GM12878 (cell line): Measurements from ENCODE around the gene SDHAF2. TPM values are rescaled to one million over a fixed set of nuclear protein-coding genes. Genes with fewer than 3 reads are reported as not detected.

Source experiments
- BRCA1 ChIP-seq: IDR thresholded peaks from 2 replicates; pipeline ENCODE4 v1.6.1; 2011; ENCODE audit warnings: low read depth, low read length, improper control_type of control experiment
- ETV6 ChIP-seq, 2 experiments: fragments of 450-650 bp in 1 of 2; IDR thresholded peaks in 1 of 2; conservative IDR thresholded peaks in 1 of 2; 2 replicates each; pipeline ENCODE4 v1.6.1; 2014; ENCODE audit warnings: antibody characterized with exemption in 1 of 2, borderline replicate concordance in 1 of 2, low read depth in 1 of 2, mild to moderate bottlenecking in 1 of 2, moderate library complexity in 1 of 2
- IRF3 ChIP-seq: fragments of 450-650 bp; IDR thresholded peaks from 2 replicates; pipeline ENCODE4 v1.6.1; 2014; ENCODE audit warnings: mild to moderate bottlenecking
- JUNB ChIP-seq: IDR thresholded peaks from 2 replicates; pipeline ENCODE4 v1.6.1; 2016; ENCODE audit warnings: antibody characterized with exemption, mild to moderate bottlenecking
- MYB ChIP-seq: fragments of 150-350 bp; IDR thresholded peaks from 2 replicates; pipeline ENCODE4 v1.6.1; 2014; ENCODE audit warnings: mild to moderate bottlenecking, low read depth, low read length, borderline replicate concordance
- RCOR1 ChIP-seq: conservative IDR thresholded peaks from 2 replicates; pipeline ENCODE4 v1.6.1; 2012; ENCODE audit warnings: low read depth, low read length, improper control_type of control experiment
- SKIL ChIP-seq: fragments of 450-650 bp; IDR thresholded peaks from 2 replicates; pipeline ENCODE4 v1.6.1; 2017; ENCODE audit warnings: mild to moderate bottlenecking, low read depth, inconsistent platforms; ENCODE audit not compliant: poor library complexity, severe bottlenecking
- polyA plus RNA-seq, 11 experiments: library from polyadenylated mRNA; depleted of rRNA in 4 of 11; unstranded in 6 of 11; stranded (reverse) in 5 of 11; fragments of >200 nt; fragmentation: Nextera tagmentation in 4 of 11; fragmentation: Illumina TruSeq in 1 of 11; extraction: Ambion mirVana in 4 of 11; extraction: Trizol in 1 of 11; gene quantifications; 1 replicate in 1 of 11; 2 replicates in 10 of 11; pipeline versions ENCODE4 v1.2.1 to v1.2.3, GENCODE V29; 2011 to 2016; ENCODE audit warnings: inconsistent platforms in 2 of 11, missing spikeins in 2 of 11, low read depth in 1 of 11
- total RNA-seq, 4 experiments: library from RNA; depleted of rRNA in 3 of 4; stranded (reverse); fragments of >200 nt in 3 of 4; fragmentation: Illumina TruSeq in 1 of 4; extraction: Trizol in 1 of 4; gene quantifications; 2 replicates each; pipeline versions ENCODE4 v1.2.1 to v1.2.3, GENCODE V29; 2013 to 2021
- TF ChIP-seq, protein P1 (sequence below): fragments of 450-650 bp; IDR thresholded peaks from 2 replicates; pipeline ENCODE4 v1.6.1; 2016; ENCODE audit warnings: mild to moderate bottlenecking
- TF ChIP-seq, protein P2 (sequence below), 3 experiments: IDR thresholded peaks in 2 of 3; conservative IDR thresholded peaks in 1 of 3; 2 replicates each; pipeline ENCODE4 v1.5.1; 2011; ENCODE audit warnings: low read depth in 3 of 3, low read length in 3 of 3, mild to moderate bottlenecking in 3 of 3, control low read depth in 2 of 3, moderate library complexity in 2 of 3, inconsistent platforms in 1 of 3, mixed read lengths in 1 of 3; ENCODE audit not compliant: control insufficient read depth in 2 of 3, insufficient read depth in 1 of 3; ENCODE audit errors: extremely low read depth in 1 of 3

The SDHAF2 gene
- total and polyA plus RNA-seq, 10 of the 15 experiments (the other 5 are each of a cell fraction or from before 2014, with no cell fraction given) = 30.6 to 160 (median 78.3) TPM

DNA sequence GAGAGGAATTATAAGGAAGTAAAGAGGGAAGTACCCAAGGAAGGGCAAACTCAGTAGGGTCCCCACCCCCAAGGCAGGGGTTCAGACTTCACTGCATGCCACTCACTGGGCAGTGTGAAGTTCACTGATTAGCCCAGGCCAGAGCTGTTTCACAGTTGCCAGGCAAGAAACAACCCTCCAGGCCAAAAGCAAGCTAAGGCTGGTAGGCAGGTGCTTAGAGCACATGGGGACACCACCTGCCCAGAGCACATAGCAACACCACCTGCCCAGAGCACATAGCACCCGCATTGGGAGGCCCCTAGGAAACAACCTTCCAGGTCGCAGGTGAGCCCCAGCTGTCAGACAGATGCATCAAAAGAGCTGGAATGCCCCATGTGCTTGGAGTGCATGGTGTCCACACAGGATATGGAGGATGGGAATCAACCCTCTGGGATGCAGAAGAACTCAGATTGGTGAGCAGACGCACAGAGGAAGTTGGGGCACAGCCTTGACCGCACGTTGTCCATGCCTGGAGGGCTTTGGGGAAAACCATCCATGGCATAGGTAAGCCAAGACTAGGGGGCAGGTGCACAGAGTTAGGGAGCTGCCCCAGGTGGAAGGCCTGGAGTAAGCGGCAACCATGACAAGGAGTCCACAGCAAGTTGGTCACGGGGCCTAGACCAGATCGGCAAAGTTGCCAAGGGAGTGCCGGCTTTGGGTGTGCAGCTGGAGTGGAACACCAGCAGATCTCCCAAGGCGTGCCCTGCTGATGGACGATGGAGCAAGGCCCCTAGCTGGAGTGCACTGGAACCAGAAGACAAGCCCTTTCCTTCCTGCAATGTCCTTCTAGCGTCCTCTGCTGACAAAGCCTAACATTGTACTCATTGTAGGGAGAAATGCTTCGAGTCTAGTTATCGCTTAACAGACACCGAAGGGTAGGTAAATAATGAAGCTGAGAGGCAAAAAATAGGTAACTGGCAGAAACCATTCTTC is 45.4 kb upstream of the SDHAF2 start (continued):
- TF ChIP-seq SKIL (no peak), ETV6 (conservative IDR thresholded peaks at IDR 0.05 in 1 of 2, IDR thresholded peaks at IDR 0.05 in 1 of 2; ENCODE audit: borderline replicate concordance in 1 of 2, low read depth in 1 of 2) (no peak), JUNB (no peak), RCOR1 (no peak), IRF3 (no peak), BRCA1 (no peak), MYB (no peak)
- TF ChIP-seq, protein P1, sequence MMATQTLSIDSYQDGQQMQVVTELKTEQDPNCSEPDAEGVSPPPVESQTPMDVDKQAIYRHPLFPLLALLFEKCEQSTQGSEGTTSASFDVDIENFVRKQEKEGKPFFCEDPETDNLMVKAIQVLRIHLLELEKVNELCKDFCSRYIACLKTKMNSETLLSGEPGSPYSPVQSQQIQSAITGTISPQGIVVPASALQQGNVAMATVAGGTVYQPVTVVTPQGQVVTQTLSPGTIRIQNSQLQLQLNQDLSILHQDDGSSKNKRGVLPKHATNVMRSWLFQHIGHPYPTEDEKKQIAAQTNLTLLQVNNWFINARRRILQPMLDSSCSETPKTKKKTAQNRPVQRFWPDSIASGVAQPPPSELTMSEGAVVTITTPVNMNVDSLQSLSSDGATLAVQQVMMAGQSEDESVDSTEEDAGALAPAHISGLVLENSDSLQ = no peak
- TF ChIP-seq, protein P2, sequence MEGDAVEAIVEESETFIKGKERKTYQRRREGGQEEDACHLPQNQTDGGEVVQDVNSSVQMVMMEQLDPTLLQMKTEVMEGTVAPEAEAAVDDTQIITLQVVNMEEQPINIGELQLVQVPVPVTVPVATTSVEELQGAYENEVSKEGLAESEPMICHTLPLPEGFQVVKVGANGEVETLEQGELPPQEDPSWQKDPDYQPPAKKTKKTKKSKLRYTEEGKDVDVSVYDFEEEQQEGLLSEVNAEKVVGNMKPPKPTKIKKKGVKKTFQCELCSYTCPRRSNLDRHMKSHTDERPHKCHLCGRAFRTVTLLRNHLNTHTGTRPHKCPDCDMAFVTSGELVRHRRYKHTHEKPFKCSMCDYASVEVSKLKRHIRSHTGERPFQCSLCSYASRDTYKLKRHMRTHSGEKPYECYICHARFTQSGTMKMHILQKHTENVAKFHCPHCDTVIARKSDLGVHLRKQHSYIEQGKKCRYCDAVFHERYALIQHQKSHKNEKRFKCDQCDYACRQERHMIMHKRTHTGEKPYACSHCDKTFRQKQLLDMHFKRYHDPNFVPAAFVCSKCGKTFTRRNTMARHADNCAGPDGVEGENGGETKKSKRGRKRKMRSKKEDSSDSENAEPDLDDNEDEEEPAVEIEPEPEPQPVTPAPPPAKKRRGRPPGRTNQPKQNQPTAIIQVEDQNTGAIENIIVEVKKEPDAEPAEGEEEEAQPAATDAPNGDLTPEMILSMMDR (IDR thresholded peaks at IDR 0.05 in 2 of 3, conservative IDR thresholded peaks at IDR 0.05 in 1 of 3; ENCODE audit: control insufficient read depth in 2 of 3, extremely low read depth in 1 of 3, insufficient read depth in 1 of 3, low read depth in 3 of 3, low read length in 3 of 3) = peak; percentile 24 to 55 (median 48); a peak in 5 of 6 replicates
